ENCODE measurements around the gene CHRND. TPM values are rescaled to one million over a fixed set of nuclear protein-coding genes. Genes with fewer than 3 reads are reported as not detected.

Gene CHRND
- total RNA-seq, 4 donors from 2014 or later: not detected

DNA sequence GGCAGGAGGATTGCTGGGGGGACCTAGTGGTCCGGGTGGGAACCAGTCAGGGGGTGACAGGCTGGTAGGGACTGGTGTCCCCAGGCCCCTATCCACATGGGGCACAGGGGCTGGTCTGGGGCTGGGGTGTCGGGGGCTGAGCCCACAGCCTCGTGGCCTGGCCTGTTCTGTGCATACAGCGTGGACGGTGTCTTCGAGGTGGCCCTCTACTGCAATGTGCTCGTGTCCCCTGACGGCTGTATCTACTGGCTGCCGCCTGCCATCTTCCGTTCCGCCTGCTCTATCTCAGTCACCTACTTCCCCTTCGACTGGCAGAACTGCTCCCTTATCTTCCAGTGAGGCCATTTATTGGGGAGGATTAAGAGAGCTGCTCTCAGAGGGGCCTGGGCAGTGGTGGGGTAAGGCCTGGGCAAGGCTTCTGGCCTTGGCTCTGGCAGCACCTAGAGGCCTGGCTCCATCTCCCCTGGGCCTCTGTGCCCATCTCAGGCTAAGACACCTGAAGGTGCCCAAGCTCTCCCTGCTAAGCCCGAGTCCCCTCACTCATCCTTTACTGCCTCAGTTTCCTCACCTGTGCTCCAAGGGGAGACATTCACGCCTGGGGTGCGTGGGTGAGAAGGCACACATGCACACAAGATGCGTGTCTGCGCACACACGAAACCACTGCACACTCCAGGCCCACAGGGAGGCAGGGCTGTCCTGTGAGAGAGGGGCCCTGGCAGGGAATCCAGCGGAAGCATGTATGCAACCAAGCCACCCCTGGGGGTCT lies 15.4 kb downstream of the CHRND start:
- intact Hi-C loops (cut with DNase I): no loop called here
- WGBS, 2 donors: 76 to 87% methylated on average over 7 to 11 of the region's 19 CpGs
- TF ChIP-seq POLR2A (IDR thresholded peaks at IDR 0.05): no peak
- TF ChIP-seq, protein P1, sequence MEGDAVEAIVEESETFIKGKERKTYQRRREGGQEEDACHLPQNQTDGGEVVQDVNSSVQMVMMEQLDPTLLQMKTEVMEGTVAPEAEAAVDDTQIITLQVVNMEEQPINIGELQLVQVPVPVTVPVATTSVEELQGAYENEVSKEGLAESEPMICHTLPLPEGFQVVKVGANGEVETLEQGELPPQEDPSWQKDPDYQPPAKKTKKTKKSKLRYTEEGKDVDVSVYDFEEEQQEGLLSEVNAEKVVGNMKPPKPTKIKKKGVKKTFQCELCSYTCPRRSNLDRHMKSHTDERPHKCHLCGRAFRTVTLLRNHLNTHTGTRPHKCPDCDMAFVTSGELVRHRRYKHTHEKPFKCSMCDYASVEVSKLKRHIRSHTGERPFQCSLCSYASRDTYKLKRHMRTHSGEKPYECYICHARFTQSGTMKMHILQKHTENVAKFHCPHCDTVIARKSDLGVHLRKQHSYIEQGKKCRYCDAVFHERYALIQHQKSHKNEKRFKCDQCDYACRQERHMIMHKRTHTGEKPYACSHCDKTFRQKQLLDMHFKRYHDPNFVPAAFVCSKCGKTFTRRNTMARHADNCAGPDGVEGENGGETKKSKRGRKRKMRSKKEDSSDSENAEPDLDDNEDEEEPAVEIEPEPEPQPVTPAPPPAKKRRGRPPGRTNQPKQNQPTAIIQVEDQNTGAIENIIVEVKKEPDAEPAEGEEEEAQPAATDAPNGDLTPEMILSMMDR (IDR thresholded peaks at IDR 0.05): no peak
- peaks cover 0 to 18% (median 0%) of the 10 kb centered on the region in 3 donors for H3K36me3 ChIP-seq
- no peak for DNase-seq
- H3K9me3 ChIP-seq: peaks cover 0 to 1% (median 0%) of the 10 kb centered on the region in 3 donors
- peaks cover 0 to 43% (median 0%) of the 10 kb centered on the region in 4 donors for H3K27me3 ChIP-seq
- H3K27ac ChIP-seq: no peak overlapping the region
- peaks cover 0 to 18% (median 4%) of the 10 kb centered on the region in 3 donors for H3K4me1 ChIP-seq
- no peak overlapping the region for H3K4me3 ChIP-seq

DNA sequence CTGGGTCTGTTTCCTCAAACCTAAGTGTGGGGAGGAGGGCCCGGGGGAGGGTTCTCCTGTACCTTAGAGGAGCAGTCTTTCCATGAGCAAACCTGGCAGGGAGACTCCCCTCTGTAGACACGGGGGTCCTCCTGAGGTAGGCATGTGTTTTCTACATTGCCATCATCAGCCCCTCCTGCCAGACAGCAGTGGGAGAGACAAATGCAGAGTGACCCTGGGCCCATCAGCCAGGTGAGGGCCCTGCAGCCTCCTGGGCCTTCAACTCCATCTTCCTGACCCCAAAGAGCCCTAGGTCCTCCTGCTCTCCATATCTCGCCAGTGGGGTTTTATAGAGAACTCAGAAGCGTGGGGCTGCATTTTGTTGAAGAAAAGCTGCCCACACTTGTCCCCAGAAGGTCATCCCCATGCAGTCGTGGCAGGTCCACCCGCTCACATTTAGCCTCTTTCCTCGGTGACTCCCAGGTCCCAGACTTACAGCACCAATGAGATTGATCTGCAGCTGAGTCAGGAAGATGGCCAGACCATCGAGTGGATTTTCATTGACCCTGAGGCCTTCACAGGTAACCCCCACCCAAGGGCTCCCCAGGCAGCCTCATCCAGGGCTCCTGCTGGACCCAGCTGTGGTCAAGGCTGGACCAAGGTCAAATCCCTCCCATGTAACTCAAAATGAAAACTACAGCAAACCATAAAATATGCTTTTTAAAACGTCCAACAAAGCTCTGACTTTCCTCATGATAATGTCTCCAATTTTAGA lies 16.2 kb downstream of the CHRND start:
- WGBS, 2 donors: 47 to 76% methylated on average over 6 of the region's 9 CpGs
- Histone ChIP-seq H3K27me3 (peaks cover 0 to 35% (median 0%) of the 10 kb centered on the region in 4 donors), H3K9me3 (no peaks in the 10 kb centered on the region), H3K27ac (no peak overlapping the region), H3K36me3 (peaks cover 0 to 26% (median 0%) of the 10 kb centered on the region in 3 donors), H3K4me3 (no peak overlapping the region), H3K4me1 (peaks cover 0 to 17% (median 4%) of the 10 kb centered on the region in 3 donors)
- TF ChIP-seq, protein P1 (IDR thresholded peaks at IDR 0.05): no peak
- DNase-seq: no peak
- intact Hi-C loops (cut with DNase I): no loop called here

DNA sequence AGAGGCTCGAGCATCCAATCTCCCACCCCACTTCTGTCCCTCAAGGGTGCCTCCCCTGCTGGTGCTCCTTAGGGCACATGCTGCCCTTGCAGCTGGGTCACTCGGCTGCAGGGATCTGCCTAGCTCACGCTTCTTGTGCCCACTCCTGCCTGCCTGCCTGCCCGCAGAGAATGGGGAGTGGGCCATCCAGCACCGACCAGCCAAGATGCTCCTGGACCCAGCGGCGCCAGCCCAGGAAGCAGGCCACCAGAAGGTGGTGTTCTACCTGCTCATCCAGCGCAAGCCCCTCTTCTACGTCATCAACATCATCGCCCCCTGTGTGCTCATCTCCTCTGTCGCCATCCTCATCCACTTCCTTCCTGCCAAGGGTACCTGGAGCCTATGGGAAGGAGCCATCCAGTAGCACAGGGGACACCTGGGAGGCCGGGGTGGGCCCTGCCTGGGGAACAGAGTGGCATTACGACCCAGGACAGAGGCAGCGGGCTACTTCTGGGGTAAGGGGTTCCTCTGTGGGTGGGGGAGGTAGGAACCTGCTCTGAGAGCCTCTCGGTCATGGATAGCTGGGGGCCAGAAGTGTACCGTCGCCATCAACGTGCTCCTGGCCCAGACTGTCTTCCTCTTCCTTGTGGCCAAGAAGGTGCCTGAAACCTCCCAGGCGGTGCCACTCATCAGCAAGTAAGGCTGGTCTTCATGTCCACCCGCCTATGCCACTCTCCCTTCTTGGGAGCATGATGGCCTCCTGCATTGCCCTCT lies 16.9 kb downstream of the CHRND start:
- Histone ChIP-seq H3K36me3 (peaks cover 0 to 31% (median 0%) of the 10 kb centered on the region in 3 donors), H3K27me3 (peaks cover 0 to 28% (median 0%) of the 10 kb centered on the region in 4 donors), H3K9me3 (no peaks in the 10 kb centered on the region), H3K4me3 (no peak overlapping the region), H3K27ac (no peak overlapping the region), H3K4me1 (peaks cover 0 to 9% (median 4%) of the 10 kb centered on the region in 3 donors)
- 72 to 88% methylated on average over 7 to 16 of the region's 20 CpGs for WGBS, 2 donors
- no peak for DNase-seq
- TF ChIP-seq, protein P1 (IDR thresholded peaks at IDR 0.05): no peak
- no peak for TF ChIP-seq POLR2A (IDR thresholded peaks at IDR 0.05)
- intact Hi-C loops (cut with DNase I): no loop called here

DNA sequence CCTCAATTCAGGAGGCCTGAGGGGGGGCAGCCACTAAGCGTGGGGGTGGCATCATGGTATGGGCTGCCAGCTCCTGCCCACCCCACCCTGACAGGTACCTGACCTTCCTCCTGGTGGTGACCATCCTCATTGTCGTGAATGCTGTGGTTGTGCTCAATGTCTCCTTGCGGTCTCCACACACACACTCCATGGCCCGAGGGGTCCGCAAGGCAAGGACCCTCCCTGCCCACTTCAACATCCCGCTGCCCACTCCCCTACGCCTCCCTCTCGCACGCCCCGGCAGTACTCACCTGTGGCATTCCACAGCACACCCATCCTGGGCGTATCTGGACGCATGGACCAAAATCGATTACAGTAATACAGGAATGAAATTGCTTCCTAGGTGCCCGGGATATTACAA lies 17.5 kb downstream of the CHRND start:
- TF ChIP-seq, protein P1 (IDR thresholded peaks at IDR 0.05): no peak
- no peak for TF ChIP-seq POLR2A (IDR thresholded peaks at IDR 0.05)
- Histone ChIP-seq H3K36me3 (peaks cover 0 to 31% (median 0%) of the 10 kb centered on the region in 3 donors), H3K9me3 (no peaks in the 10 kb centered on the region), H3K4me1 (peaks cover 0 to 9% (median 4%) of the 10 kb centered on the region in 3 donors), H3K27me3 (peaks cover 0 to 23% (median 0%) of the 10 kb centered on the region in 4 donors), H3K27ac (no peak overlapping the region), H3K4me3 (no peak overlapping the region)
- DNase-seq: no peak
- 88 to 93% methylated on average over 7 to 13 of the region's 14 CpGs for WGBS, 2 donors
- intact Hi-C loops (cut with DNase I): no loop called here
